ENCODE results near the gene MRTFB. TPM values are rescaled to one million over a fixed set of nuclear protein-coding genes. Genes with fewer than 3 reads are reported as not detected.

The MRTFB gene
- total RNA-seq, 4 donors from 2014 or later, result 37.8 to 82.7 (median 47.9) TPM

- no peak overlapping the region for H3K4me3 ChIP-seq
- H3K36me3 ChIP-seq, result peaks cover 0 to 57% (median 27%) of the 10 kb centered on the region in 4 donors
- H3K27me3 ChIP-seq, result no peaks in the 10 kb centered on the region
- in situ Hi-C loops (cut with MboI; ENCODE audit: low pct_ligation_motif_present in 1 of 4, low pct_unique_long_range_greater_than_20kb in 1 of 4, low sequenced_read_pairs in 3 of 4), result no loop called here
- no peaks in the 10 kb centered on the region for H3K4me1 ChIP-seq
- no peak overlapping the region for H3K27ac ChIP-seq
- intact Hi-C loops (cut with DNase I; ENCODE audit: low total_unique reads), result no loop called here
- no peaks in the 10 kb centered on the region for H3K9me3 ChIP-seq
- no peak for DNase-seq
- WGBS, 2 donors (ENCODE audit: low coverage in 1 of 2), result 85 to 87% methylated on average over 3 to 5 of the region's 5 CpGs
- TF ChIP-seq, protein P1, sequence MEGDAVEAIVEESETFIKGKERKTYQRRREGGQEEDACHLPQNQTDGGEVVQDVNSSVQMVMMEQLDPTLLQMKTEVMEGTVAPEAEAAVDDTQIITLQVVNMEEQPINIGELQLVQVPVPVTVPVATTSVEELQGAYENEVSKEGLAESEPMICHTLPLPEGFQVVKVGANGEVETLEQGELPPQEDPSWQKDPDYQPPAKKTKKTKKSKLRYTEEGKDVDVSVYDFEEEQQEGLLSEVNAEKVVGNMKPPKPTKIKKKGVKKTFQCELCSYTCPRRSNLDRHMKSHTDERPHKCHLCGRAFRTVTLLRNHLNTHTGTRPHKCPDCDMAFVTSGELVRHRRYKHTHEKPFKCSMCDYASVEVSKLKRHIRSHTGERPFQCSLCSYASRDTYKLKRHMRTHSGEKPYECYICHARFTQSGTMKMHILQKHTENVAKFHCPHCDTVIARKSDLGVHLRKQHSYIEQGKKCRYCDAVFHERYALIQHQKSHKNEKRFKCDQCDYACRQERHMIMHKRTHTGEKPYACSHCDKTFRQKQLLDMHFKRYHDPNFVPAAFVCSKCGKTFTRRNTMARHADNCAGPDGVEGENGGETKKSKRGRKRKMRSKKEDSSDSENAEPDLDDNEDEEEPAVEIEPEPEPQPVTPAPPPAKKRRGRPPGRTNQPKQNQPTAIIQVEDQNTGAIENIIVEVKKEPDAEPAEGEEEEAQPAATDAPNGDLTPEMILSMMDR (IDR thresholded peaks at IDR 0.05), result no peak
- no peak for TF ChIP-seq EP300 (IDR thresholded peaks at IDR 0.05; ENCODE audit: low read depth)
- TF ChIP-seq POLR2AphosphoS5 (IDR thresholded peaks at IDR 0.05), result no peak
- no peak for TF ChIP-seq POLR2A (IDR thresholded peaks at IDR 0.05)
These were observed 191.9 kb downstream of the MRTFB start for GRCh38 chr16:14263011-14263410.

DNA sequence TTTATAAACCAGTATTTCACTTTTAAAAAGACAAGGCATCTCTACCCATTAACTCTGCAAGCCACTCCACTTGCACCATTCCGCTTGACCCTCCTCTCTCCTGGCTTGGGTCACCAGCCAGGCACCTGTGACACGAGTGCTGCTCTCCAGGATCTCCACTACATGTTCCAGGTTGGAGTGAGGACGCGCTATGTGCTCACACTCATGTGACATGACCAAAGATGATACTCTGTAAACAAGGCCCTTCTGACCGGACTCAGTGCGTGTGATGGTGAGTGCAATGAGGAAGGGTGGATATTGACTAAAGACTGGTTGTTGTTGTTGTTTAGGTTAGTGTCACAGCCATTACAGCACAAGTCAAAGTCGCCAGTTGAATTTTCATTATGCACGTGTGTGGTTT lies 192.7 kb downstream of the MRTFB start:
- Histone ChIP-seq H3K36me3 (peaks cover 0 to 50% (median 23%) of the 10 kb centered on the region in 4 donors), H3K4me3 (no peak overlapping the region), H3K27ac (no peak overlapping the region), H3K27me3 (no peaks in the 10 kb centered on the region), H3K9me3 (no peaks in the 10 kb centered on the region), H3K4me1 (no peaks in the 10 kb centered on the region)
- in situ Hi-C loops (cut with MboI; ENCODE audit: low pct_ligation_motif_present in 1 of 4, low pct_unique_long_range_greater_than_20kb in 1 of 4, low sequenced_read_pairs in 3 of 4) (no loop called here), intact Hi-C loops (cut with DNase I; ENCODE audit: low total_unique reads) (no loop called here)
- no peak for TF ChIP-seq POLR2AphosphoS5 (IDR thresholded peaks at IDR 0.05)
- DNase-seq, result no peak
- 96 to 100% methylated on average over 5 to 8 of the region's 8 CpGs for WGBS, 2 donors (ENCODE audit: low coverage in 1 of 2)

DNA sequence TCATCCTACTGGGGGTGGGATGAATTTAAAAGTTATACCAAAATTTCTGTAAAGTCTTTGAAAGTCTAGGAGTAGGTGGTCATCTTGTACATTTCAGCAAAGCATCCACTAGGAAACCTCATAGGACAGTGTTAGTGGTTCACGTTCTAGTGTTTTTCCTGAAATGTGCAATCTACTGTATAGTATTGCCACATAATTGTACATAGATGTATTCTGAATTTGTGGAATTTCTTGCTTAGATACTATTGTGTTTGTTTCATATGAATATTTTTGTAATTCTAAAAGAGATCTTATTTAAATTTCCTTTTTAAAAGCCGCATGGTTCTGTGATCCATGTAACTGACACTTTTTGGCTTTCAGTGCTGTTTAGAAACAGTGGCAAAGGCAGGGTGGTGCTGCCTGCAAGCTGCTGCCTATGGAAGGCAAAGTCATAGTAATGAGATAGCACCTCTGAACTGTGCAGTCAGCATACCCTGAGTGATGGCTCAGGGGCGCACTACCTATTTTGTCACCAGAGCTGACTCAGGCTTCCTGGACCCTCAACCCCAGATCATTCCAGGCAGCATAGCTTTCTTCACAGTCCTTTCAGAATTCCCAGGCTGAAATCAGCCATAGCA lies 193.3 kb downstream of the MRTFB start:
- TF ChIP-seq EP300 (IDR thresholded peaks at IDR 0.05; ENCODE audit: low read depth) (no peak), POLR2AphosphoS5 (IDR thresholded peaks at IDR 0.05) (no peak), POLR2A (IDR thresholded peaks at IDR 0.05) (no peak)
- TF ChIP-seq, protein P1 (IDR thresholded peaks at IDR 0.05), result no peak
- Histone ChIP-seq H3K4me3 (no peak overlapping the region), H3K4me1 (no peaks in the 10 kb centered on the region), H3K9me3 (peaks cover 0 to under 1% of the 10 kb centered on the region in 2 donors), H3K27me3 (no peaks in the 10 kb centered on the region), H3K36me3 (peaks cover 0 to 43% (median 19%) of the 10 kb centered on the region in 4 donors), H3K27ac (no peak overlapping the region)
- DNase-seq, result no peak
- in situ Hi-C loops (cut with MboI; ENCODE audit: low pct_ligation_motif_present in 1 of 4, low pct_unique_long_range_greater_than_20kb in 1 of 4, low sequenced_read_pairs in 3 of 4) (no loop called here), intact Hi-C loops (cut with DNase I; ENCODE audit: low total_unique reads) (no loop called here)
- WGBS, 2 donors (ENCODE audit: low coverage in 1 of 2), result 96 to 100% methylated on average over 2 to 3 of the region's 3 CpGs

GRCh38 chr16:14268073-14268472 lies 197.0 kb downstream of the MRTFB start:
- 93 to 94% methylated on average over 3 to 7 of the region's 7 CpGs for WGBS, 2 donors (ENCODE audit: low coverage in 1 of 2)
- Histone ChIP-seq H3K4me3 (no peak overlapping the region), H3K27ac (no peak overlapping the region), H3K36me3 (peaks cover 0 to 9% (median 3%) of the 10 kb centered on the region in 4 donors), H3K27me3 (no peaks in the 10 kb centered on the region), H3K9me3 (peaks cover 5 to 10% of the 10 kb centered on the region in 2 donors), H3K4me1 (no peaks in the 10 kb centered on the region)
- TF ChIP-seq EP300 (IDR thresholded peaks at IDR 0.05; ENCODE audit: low read depth) (no peak), POLR2A (IDR thresholded peaks at IDR 0.05) (no peak), POLR2AphosphoS5 (IDR thresholded peaks at IDR 0.05) (no peak)
- TF ChIP-seq, protein P1 (IDR thresholded peaks at IDR 0.05), result no peak
- DNase-seq, result no peak
- in situ Hi-C loops (cut with MboI; ENCODE audit: low pct_ligation_motif_present in 1 of 4, low pct_unique_long_range_greater_than_20kb in 1 of 4, low sequenced_read_pairs in 3 of 4), result no loop called here
- intact Hi-C loops (cut with DNase I; ENCODE audit: low total_unique reads), result no loop called here

DNA sequence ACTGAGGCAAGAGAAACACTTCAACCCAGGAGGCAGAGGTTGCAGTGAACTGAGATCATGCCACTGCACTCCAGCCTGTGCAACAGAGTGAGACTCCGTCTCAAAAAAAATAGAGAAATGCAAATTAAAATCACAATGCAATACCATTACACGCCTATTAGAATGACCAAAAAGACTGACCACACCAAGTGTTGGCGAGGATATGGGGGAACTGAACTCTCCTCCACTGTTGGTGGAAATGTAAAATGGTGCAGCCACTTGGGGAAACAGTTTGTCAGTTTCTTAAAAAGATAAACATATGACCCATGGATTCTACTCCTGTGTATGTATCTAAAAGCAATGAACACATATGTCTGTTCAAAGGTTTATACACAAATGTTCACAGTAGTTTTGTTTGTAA lies 204.8 kb downstream of the MRTFB start:
- intact Hi-C loops (cut with DNase I; ENCODE audit: low total_unique reads), result no loop called here
- no peak overlapping the region for H3K4me3 ChIP-seq
- 90 to 100% methylated on average over 2 to 3 of the region's 3 CpGs for WGBS, 2 donors (ENCODE audit: low coverage in 1 of 2)
- no peak overlapping the region for H3K27ac ChIP-seq
- TF ChIP-seq POLR2AphosphoS5 (IDR thresholded peaks at IDR 0.05) (no peak), POLR2A (IDR thresholded peaks at IDR 0.05) (no peak), EP300 (IDR thresholded peaks at IDR 0.05; ENCODE audit: low read depth) (no peak)
- TF ChIP-seq, protein P1 (IDR thresholded peaks at IDR 0.05), result no peak
- H3K9me3 ChIP-seq, result no peaks in the 10 kb centered on the region
- H3K36me3 ChIP-seq, result no peaks in the 10 kb centered on the region
- H3K4me1 ChIP-seq, result no peaks in the 10 kb centered on the region
- DNase-seq, result no peak
- H3K27me3 ChIP-seq, result no peaks in the 10 kb centered on the region
- in situ Hi-C loops (cut with MboI; ENCODE audit: low pct_ligation_motif_present in 1 of 4, low pct_unique_long_range_greater_than_20kb in 1 of 4, low sequenced_read_pairs in 3 of 4), result loop anchor here in 1 of 4 donors (25.0 kb wide), 1 partner anchor 261 kb away; no protein-coding TSS in a partner anchor
